HuH-7 (cell line): ENCODE measurements around the gene IFITM10.

ENCODE experiments used
- DNase-seq: peaks from one replicate; pipeline ENCODE4 v3.0.0; 2011; ENCODE audit warnings: low spot score

IFITM10 gene

DNA sequence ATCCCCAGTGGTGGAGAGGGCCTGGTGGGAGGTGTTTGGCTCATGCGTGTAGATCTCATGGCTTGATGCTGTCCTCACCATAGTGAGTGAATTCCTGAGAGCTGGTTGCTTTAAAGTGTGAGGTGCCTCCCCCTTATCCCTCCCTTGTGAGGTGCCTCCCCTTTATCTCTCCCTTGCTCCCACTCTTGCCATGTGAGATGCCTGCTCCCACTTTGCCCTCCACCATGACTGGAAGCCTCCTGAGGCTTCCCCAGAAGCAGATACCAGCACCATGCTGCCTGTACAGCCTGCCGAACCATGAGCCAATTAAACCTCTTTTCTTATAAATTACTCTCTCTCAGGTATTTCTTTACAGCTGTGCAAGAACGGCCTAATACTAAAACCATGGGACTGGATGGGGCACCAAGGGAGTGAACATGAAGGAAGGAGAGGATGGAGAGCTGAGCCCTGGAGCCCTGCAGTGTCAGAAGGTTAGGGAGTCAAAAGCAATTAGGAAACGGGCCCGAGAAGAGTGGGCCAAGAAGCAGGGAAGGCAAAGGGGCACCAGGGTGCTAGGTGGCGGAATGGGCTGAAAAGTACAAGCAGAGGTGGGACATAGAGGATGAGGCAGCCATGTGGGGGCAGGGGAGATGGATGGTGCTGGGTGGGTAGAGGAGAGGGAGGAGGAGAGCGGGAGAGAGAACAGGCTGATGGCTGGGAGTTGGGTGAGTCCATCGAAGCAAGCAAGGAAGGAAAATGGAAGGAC lies 9.4 kb downstream of the IFITM10 start:
- no peak for DNase-seq

DNA sequence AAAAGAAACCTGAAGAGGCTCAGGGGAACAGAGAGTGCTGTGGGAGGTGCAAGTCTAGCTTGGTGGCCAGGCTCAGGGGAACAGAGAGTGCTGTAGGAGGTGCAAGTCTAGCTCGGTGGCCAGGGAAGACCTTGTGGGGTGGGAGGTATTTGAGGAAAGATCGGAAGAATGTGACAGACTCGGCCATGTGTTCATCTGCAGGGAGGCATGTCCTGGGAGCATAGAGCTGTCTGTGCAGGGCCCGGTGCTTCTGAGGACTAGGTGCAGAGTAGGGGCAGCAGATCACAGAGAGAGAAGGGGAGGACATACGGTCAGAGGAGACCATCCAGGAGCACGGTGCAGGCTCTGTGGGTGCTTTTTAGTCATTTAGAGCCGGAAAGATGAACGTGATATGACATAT lies 10.8 kb downstream of the IFITM10 start:
- DNase-seq: no peak

DNA sequence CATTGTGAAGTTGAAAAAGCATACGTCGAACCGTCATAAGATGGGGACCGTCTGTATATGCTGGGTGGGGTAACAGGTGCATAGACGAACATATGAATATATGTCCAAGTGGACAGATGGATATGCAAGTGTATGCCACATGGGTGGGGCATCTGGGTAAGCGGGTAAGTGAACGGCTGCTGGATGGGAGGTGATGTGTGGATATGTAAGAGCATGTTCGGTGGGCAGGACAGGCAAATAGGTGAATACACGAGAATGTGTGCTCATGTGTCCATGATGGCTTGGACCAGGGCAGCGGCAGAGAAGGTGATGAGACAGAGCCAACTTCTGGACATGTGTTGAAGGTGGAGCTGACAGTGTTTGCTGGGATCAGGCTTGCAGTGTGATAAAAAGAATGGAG lies 12.0 kb downstream of the IFITM10 start:
- no peak for DNase-seq

DNA sequence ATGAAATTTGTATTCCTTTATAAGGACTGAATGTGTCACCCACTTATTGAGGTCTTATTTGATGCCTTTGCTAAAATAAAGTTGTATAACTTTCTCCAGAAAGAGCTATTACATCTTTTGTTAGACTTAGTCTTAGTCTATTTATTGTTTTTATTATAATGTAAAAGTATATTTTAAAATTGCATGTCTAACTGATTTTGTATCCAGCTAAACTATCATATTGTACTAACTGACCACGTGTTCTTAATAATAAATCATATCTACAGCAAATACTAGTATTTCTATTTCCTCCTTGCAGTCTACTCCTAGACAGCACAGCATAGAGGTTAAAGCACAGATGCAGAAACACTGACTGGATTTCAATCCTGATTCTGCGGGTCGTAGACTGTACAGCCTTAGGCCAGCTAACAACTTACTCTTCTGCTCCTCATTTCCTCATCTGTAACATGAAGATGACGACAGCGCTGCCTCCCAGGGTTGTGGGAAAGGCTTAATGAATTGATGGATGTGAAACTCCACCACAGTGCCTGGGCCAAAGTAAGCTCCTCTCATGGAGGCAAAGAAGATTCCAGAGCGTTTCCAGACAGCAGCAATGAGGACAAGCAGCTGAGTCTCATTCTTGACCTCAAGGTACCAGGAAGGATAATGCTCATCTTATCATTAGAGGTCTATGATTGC lies 13.2 kb downstream of the IFITM10 start:
- no peak for DNase-seq

DNA sequence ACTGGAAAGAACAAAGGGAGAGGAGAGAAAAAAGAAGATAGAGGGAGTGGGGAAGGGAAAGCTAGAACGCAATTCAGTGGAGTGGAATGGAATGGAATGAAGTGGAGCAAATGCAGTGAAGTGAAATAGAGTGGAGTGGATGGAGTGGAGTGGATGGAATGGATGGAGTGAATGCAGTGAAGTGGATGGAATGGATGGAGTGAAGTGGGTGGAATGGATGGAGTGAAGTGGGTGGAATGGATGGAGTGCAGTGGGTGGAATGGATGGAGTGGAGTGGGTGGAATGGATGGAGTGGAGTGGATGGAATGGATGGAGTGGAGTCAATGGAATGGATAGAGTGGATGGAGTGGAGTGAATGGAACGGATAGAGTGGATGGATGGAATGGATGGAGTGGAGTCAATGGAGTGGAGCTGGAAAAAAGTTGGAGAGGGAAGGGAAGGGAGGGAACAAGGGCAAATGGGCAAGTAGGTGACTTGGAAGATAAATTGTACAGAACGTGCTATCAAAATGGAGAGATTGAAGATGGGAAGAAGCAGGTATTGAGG lies 13.9 kb downstream of the IFITM10 start:
- DNase-seq: no peak

DNA sequence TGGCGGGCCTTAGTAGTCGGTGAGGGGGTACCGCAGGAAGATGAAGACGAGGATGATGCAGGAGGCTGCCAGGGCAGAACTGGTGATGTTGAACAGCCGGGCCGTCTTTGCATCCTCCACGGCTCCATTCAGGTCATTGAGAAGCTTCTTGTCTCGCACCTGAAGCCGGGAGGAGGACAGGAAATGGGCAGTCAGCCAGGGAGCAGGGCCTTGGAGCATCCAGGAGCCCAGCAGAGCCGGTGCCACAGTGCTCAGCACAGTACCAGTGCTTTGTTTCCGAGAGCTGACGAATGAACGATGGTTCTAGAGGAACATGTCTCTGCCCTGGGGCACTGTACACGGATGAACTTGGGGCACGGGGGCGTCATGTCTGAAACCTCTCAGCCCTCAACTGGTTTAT lies 15.1 kb downstream of the IFITM10 start:
- no peak for DNase-seq

DNA sequence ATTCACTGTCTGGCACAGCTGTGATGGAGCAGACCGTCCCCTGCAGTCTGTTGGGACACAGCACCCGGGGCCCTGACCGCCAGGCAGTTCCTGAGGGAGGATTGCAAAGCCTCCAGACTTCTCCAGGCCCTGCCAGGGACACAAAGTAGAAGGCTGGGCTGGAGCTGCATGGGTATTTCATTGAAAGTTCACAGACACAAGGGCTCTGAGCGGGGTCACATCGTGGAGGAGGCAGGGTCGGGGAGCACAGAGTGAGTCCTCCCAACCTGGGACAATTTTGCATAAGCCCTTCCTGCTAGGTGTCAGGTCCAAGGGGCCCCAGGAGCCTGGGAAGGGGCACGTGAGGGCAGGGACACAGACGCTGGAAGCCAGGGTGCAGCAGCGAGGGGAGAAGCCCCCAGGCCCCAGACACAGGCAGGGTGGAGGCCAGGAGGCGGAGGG lies 15.7 kb downstream of the IFITM10 start:
- no peak for DNase-seq

DNA sequence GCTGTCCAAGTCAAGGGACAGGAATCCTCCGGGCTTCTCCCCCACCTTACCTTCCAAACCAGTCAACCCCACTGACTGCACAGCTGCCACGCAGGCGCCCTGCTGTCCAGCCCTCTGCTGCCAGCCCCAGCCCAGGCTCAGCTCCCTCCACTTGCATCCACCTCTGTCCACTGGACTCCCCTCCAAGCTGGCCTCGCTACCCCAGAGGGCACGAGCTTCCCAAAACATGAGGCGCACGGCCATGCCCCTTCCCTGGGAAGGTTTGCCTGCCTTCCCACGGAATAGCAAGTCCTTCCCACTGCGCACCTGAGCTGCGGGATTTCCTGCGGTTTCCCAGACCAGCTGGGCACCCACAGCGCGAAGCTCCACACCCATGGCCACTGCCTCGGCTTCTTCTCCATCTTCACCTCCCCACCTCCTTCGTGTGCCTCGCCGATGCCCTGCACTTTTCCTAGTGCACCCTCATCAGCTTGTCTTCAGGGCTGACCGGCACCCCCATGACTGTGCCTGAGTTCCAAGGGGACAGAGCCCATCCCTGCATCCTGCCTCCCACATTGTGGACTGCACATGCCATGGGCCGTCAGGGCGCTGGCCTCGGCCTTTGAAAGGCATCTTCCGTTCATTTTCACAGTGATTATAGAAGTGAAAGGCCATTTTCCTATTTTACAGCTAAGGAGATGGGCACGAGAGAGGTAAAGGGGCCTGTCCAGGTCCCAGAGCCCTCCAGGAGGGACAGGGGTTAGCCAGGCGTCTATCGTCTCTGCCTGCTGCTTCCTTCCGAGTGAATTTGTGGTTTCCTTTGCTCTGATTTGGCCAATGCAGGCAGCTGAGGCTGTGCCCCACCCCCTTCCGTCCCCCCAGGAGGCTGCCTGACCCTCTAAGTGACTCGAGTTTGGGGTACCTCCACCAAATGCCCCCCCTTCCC lies 16.4 kb downstream of the IFITM10 start:
- no peak for DNase-seq

DNA sequence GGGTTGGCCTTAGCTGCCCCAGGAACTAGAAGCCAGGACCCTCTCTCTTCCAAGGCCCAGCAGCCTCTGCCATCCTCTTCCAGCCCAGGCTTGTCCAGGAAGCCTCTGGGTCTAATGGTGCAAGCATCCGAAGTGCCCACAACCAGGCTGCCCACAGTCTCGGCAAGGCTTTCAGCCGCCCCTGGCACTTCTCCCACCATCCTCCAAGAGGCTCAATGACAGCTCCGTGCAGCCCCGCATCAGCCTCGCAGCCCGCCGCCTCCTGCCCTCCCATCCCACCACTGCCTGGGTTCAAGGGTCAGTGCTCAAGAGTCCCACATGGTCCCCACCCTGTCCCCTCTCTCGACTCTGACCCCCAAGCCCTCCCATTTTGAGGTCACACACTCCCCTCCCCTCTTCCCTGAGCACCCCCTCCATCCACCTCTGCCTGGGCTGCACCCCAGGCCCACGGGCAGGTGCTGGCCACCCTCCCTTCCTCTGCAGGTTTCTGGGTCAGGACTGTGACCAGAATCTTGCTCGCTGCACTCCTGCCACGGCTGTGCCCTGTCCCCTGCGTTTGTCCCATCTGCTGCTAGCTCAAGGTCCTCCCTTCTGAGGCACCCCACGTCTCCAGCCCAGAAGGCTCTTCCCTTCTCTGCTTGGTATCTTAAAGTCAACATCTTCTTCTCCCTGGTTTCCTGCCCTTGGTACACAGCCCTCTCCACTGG lies 17.2 kb downstream of the IFITM10 start:
- DNase-seq: no peak

DNA sequence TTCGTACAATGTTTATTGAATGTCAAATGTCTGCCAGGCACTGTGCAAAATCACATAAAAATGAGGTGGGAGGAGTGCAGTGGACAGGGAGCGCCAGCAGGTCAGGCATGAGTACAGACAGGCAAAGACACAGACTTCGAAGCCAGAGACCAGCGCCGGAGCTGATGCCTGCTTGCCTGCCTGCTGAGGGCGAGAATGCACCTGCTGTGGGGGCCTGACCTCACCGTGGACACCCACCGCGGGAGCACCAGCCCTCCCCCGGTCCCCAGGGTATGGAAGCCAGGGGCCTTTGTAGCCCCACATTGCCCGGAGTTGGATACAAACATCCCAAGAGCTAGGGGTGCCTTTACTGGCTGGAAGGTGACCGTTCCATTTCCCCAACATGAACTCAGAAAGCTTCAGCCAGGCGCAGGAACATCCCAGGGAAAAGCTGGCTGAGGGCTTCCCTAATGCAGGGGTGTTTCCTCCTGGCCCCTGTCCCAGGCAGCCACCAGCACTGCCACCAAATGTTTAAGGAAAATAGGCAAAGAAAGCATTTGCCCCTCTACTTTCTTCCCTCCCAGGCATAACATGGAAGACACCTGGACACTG lies 17.9 kb downstream of the IFITM10 start:
- no peak for DNase-seq

DNA sequence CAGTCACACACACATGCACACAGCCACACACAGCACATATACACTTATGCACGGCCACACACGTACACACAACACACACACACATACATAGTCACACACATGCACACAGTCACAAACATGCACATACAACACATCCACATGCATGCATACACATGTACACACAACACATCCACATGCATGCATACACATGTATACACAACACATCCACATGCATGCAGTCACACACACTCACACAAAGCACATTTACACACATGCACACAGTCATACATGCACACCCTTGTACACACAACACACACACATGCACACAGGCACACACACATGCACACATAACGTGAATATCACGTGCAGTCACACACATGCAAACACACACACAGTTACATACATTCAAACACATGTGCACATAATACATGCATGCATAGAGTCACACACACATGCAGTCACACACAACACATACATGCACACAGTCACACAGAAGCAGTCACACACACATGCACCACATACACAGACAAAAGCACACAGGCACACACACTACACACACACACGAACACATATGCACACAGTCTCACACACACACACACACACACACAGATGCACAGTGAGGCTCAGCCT lies 18.8 kb downstream of the IFITM10 start:
- DNase-seq: no peak

DNA sequence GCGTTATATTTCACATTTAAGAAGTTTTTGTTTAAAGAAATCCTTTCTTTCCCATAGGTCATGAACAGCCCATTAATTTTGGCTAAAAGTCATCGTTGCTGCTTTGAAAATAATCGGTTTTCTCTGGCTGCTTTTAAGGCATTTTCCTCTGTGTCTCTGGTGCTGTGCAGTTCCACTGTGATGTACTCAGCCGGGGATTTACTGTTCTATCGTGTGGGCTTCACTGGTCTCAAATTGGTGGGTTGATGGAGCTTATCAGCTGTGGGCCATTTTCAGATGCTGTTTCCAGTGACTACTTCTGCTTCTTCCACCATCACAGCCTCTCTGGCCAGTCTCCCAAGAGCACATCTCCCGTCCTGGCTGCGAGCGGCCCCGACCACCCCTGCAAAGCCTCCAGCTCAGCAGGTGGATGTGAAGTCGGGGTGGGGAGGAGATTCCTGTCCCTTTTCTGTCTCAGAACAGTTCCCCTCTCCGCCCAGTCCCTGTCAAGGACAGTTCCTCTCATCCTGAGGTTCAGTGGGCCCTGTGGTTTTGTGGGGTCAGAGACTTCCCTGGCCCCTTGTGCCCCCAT lies 20.3 kb downstream of the IFITM10 start:
- no peak for DNase-seq

DNA sequence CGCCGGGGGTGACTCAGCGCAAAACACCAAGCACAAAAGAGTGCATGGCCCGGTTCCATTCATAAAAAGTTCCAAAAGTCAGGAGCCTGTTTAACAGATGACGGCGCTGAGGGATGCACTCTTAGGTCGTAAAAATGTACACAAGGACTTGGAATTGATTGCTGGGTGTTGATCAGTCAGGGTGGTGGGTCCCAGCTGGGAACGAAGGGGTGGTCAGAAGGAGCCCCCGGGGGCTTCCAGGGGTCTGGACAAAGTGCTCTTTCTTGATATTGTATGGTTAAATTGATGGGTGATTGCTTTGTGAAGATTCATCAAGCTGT lies 20.7 kb downstream of the IFITM10 start:
- DNase-seq: no peak

DNA sequence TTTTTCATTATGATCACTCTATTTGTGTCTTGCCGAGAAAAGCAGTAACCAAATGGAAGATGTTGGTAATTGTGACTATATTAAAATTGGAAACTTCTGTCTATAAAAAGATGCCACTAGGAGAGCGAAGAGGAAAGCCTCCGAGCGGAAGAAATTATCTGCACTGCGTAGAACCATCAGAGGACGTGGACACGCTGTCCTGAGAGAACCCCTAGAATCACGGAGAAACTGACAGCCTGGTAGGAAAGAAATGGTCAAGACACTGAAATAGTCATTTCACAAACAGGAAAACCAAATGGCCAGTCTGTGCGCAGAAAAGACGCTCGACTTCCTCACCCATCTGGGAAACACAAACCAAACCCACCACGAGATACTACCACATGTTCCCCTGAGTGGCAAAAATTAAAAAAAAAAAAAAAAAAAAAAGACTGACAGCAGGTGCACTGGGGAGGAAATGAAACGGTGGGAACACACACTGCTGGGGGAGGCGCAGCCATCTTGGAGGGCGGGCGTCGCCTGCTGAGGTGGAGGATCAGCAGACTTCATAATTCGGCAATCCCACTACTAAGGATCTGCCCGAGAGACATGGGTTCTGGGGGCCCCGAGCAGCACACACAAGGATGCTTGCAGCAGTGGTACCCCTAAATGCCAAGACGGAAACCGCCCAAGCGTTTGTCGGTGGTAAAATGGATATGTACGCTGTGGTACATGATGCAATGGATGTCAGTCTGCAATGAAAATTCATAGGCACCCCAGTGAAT lies 21.3 kb downstream of the IFITM10 start:
- DNase-seq: no peak

DNA sequence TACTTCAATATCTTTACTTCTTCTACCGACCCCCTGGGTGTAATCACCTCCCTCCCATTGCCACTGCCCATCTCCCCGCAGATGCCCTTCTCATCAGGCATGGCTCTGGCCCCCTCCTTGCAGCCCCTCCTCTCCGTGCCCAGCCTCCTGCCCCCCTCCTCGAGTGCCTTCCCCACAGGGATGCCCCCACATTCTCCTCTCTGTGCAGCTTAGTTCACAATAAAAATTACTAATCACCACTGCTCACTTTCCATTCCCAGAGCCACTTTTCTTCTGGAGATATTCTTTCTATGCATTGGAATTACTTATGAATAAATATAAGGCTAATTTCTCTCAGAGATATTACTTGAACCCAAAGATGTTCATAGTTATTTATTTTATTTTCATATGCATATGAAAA lies 22.1 kb downstream of the IFITM10 start:
- DNase-seq: no peak

DNA sequence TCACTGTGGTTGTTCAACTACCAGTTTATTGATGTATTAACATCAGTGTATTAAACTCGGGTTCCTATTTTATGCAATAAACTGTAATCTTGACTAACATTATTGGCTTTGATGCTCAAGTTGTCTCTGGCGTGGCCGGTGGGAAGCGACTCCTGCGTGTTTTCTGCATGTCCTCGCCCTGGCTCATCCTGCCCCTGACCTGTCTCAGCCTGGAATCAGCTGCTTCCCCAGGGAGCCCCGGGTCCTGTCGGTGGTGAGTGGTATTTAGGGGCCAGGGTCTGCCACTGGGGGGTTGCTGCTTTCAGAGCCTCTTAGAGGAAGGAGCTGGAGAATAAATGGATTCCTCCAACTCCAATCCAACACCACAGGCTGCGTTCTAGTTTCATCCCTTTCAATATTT lies 22.5 kb downstream of the IFITM10 start:
- DNase-seq: no peak

DNA sequence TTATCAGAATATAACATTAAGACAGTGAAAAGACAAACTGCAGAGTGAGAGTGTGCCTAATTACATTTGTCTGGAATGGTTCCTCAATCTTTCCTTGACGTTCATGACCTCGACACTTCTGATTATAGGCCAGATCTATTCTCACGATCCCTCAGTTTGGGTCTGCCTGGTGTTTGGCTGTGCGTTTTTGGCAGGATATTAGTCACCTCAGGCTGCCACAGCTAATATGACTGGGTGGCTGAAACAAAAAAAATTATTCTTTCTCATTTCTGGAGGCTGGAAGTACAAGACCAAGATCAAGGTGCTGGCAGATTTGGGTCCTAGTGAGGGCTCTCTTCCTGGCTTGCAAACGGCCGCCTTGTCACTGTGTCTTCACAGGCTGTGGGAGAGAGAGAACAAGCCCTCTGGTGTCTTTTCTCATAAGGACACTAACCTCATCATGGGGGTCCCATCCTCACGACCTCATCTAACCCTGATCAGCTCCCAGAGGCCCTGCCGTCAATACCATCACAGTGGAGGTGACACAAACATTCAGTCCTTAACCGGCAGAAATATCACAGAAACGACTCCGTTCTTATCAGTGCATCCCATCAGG lies 23.2 kb downstream of the IFITM10 start:
- no peak for DNase-seq

DNA sequence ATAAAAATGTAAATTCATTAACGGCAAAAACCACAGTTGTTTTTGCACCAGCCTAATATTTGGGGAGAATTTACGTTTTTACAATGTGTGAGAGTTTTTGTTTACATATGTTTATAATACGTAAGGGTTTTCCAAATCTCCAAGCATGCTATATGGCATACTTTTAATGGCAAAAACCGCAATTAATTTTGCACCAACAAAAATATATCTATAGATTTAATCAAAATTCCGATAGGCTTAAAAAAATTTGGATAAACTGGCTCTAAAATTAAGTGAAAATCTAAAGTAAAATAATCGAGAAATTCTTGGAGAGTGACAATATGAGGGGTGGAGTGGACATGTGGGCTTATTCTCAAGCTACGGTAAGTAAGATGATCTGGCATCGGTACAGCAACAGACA lies 30.6 kb downstream of the IFITM10 start:
- no peak for DNase-seq

DNA sequence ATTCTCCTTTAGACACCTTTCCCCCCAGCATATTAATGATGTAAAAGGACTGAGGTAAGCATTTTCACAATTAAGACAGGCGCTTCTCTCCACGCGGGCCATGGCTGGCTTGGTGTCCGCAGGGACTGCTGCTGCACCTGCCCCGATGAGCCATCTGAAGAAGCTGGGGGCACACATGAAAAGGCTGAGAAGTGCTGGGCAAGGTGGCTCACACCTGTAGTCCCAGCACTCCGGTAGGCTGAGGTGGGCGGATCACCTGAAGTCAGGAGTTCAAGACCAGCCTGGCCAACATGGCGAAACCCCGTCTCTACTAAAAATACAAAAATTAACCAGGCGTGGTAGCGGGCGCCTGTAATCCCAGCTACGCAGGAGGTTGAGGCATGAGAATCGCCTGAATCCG lies 32.1 kb downstream of the IFITM10 start:
- no peak for DNase-seq

DNA sequence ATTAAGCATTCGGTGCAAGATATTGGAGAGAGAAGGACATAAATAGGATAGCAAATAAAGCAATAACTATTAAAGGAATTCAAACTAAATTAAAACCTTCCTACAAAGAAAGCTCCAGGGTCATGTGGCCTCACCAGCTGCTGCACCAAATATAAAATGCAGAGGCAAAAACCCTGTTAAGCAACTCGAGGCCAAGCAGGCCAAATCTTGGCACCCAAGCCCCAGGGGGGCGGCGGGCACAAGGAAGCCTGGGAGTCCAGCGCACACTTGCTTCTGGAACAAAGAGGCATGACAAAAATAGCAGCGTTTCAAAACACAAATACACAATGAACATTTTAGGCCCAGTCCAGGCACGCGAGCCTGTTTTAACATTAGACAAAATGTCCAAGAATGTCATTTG lies 32.6 kb downstream of the IFITM10 start:
- DNase-seq: no peak
